Measurements from ENCODE around the gene AGTPBP1.

DNA sequence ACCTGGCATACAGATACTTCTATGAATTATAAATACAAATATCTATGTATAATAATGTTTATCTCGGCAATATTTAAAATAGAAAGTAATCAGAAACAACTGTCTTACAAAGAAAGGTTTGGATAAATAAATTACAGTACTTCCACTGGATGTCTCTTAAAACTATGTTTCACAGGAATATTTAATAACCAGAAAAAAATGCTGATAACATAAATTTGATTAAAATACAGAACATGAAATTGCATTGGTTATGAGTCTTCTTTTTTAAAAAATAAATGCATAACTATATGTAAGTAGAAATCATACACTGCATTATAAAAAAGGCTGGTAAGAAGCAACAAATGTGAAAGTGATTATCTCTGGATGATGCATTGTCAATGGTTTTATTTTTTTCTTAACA, 126.0 kb downstream of the AGTPBP1 start:
- TF ChIP-seq, protein P1, sequence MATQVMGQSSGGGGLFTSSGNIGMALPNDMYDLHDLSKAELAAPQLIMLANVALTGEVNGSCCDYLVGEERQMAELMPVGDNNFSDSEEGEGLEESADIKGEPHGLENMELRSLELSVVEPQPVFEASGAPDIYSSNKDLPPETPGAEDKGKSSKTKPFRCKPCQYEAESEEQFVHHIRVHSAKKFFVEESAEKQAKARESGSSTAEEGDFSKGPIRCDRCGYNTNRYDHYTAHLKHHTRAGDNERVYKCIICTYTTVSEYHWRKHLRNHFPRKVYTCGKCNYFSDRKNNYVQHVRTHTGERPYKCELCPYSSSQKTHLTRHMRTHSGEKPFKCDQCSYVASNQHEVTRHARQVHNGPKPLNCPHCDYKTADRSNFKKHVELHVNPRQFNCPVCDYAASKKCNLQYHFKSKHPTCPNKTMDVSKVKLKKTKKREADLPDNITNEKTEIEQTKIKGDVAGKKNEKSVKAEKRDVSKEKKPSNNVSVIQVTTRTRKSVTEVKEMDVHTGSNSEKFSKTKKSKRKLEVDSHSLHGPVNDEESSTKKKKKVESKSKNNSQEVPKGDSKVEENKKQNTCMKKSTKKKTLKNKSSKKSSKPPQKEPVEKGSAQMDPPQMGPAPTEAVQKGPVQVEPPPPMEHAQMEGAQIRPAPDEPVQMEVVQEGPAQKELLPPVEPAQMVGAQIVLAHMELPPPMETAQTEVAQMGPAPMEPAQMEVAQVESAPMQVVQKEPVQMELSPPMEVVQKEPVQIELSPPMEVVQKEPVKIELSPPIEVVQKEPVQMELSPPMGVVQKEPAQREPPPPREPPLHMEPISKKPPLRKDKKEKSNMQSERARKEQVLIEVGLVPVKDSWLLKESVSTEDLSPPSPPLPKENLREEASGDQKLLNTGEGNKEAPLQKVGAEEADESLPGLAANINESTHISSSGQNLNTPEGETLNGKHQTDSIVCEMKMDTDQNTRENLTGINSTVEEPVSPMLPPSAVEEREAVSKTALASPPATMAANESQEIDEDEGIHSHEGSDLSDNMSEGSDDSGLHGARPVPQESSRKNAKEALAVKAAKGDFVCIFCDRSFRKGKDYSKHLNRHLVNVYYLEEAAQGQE (IDR thresholded peaks at IDR 0.05; ENCODE audit: low read depth) = no peak
- TF ChIP-seq EP300 (IDR thresholded peaks at IDR 0.05; ENCODE audit: borderline replicate concordance) = no peak
- TF ChIP-seq EGR1 (IDR thresholded peaks at IDR 0.05) = no peak
- no peak for TF ChIP-seq TAF1 (IDR thresholded peaks at IDR 0.05; ENCODE audit: low read depth)
- TF ChIP-seq MAX (IDR thresholded peaks at IDR 0.05) = no peak

Measured in Ishikawa (cell line).